Measurements from ENCODE around the gene CEBPB.
"Not testable (repeated sequence)": the region's sequence is repeated elsewhere in the genome, so short reads cannot be mapped to it uniquely, and the experiment has no call there.

The CEBPB gene
- 18.4 to 85.9 (median 38.2) reads per million in 4 experiments for total RNA-seq

DNA sequence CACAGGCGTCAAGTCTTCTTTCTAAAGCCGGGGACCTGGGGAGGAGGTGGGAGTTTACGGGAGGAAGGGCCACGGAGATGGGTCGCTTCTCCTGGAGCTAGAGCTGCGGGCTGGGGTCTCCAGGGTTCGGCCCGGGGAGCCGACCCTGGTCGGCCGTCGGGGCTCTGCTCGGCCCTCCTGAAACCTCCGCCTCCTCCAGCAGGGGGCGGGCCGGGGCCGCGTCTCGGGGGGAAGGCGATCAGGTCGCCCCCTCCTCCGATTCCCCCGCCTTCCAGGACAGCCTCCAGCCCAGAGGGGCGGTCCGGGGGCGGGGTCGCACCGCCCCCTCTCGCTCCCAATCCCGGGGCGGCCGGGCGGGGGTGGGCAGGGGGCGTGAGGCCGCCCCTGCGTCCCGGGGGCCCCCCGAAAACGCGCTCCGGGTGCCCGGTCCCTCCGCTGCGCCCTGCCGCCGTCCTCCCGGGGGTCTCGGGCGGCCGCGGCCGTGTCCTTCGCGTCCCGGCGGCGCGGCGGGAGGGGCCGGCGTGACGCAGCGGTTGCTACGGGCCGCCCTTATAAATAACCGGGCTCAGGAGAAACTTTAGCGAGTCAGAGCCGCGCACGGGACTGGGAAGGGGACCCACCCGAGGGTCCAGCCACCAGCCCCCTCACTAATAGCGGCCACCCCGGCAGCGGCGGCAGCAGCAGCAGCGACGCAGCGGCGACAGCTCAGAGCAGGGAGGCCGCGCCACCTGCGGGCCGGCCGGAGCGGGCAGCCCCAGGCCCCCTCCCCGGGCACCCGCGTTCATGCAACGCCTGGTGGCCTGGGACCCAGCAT, at the start of gene CEBPB:
Gene CEBPB (plus strand): TSS at position 580 of the 814 bp plus-strand sequence. CDS start 204 bp downstream, at position 784.
- peak; percentile 79 for DNase-seq

DNA sequence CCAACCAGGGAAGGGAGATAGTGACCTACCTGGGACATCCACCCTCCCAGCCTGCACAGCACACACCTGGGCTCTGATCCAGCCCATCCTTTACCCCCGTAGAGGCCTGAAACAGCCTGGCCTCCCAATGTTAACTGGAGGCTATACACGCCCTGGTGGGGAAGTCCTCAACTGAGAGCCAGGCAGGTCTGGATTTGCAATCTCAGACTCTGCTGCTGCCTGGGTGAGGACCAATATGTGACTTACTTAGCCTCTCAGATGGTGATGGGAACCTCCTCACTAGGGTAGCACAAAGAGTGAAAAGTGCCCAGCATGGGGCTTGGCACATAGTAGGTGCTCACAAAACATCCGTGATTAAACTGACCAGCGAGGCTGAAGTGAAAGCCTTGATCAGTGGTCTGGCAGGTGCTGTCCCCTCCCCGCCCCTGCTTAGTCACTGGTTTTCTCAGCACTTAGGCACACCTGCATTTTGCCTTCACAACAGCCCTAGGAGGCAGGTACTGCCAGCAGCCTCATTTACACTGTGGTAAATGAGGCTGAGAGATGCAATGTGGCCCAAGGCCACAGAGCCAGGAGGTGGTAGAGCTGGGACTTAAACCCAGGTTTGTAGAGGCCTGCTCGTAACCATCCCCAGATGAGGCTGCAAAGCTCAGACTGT, 49.5 kb upstream of the CEBPB start:
- no peak for DNase-seq

DNA sequence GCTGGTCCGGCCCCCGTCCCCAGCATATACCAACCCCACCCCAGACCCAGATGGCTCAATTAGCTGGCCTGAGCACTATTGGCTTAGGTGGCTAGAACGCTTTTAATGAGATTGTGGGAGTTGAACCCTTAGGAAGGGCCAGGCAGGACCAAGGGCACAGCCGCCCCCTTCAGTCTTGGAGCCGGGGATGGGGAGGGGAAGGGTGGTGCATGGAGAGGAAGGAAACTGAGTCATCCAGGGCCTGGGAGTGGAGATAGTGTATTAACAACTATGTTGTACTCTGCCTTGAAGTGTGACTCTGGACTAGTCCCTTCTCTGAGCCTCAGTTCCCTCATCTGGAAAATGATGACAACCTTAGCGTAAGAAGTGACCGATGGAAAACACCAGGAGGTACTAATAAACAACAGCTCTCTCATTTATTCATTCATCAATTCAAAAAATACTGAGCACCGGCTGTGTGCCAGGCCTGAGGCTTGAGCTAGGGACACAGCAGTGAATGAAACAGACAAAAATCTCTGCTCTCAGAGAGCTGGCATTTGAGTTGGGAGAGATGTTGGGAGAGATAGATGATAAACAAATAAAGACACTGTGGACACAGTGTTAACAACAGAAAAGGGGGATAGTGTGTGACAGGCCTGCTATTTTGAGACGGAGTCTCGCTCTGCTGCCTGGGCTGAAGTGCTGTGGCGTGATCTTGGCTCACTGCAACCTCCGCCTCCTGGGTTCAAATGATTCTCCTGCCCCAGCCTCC, 48.6 kb upstream of the CEBPB start:
- no peak for DNase-seq

DNA sequence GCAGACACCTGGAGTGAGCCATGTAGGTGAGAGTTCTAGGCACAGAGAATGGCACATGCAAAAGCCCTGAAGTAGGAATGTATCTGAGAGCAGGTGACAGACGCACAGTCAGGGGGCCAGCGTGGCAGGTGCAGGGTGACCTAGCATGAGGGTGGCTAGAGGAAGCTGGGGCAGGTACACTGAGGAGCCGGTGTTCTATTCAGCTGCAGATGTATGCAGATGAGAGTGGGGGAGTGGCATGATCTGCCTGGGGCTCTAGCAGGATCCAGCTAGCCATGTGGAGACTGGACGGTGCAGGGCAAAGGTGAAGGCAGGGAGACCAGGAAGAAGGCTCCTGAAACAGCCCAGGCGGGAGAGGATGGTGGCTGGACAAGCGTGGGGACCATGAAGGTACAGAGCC, 47.8 kb upstream of the CEBPB start:
- no peak for DNase-seq

DNA sequence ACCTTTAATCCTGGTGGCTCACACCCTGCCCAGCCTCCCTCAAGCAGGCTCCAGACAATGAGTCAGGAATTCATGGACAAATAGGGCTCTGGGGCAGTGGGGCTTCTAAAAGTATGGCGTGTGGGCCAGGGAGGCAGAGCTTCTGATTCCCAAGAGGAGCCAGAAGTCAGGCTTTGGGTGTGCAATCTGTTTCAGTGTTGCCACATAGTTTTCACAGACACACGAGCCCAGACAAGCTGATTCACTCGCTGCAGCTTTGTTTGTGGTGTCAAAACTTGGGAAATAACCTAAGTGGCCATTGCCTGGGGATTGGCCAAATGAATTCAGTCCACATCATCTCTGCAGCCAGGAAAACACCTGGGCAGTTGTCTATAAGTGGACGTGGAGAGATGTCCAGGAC, 46.3 kb upstream of the CEBPB start:
- no peak for DNase-seq

DNA sequence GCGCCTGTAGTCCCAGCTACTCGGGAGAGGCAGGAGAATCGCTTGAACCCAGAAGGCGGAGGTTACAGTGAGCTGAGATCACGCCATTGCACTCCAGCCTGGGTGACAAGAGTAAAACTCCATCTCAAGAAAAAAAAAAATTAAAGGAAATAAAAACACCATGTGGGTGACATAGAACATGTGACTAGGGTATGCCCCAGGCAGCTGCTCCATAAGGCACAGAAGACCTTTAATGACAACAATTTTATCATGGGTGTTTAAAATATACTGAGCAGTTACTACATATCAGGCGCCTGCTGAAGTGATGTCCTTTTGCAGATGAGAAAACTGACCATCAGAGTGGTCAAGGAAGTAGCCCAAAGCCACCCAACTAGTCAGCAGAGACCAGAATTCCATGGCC, 45.1 kb upstream of the CEBPB start:
- DNase-seq: no peak

DNA sequence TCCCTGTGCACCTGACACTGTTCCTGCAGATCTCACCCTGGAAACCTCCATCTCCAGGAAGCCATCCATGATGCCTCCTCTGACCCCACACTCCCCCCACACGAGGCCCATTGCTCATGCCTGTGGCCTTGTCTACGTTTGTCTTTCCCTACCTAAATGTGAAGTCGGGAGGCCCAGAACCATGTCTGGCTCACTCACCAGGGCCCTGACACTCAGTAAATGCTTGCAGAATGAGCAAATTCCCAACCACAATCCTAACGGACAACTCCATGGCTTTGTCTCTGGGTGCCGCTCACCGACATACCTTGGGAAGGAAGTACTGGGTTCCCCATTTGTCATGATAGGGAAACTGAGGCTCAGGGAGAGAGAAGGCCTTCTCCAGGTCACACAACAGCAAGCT, 44.4 kb upstream of the CEBPB start:
- DNase-seq: no peak

DNA sequence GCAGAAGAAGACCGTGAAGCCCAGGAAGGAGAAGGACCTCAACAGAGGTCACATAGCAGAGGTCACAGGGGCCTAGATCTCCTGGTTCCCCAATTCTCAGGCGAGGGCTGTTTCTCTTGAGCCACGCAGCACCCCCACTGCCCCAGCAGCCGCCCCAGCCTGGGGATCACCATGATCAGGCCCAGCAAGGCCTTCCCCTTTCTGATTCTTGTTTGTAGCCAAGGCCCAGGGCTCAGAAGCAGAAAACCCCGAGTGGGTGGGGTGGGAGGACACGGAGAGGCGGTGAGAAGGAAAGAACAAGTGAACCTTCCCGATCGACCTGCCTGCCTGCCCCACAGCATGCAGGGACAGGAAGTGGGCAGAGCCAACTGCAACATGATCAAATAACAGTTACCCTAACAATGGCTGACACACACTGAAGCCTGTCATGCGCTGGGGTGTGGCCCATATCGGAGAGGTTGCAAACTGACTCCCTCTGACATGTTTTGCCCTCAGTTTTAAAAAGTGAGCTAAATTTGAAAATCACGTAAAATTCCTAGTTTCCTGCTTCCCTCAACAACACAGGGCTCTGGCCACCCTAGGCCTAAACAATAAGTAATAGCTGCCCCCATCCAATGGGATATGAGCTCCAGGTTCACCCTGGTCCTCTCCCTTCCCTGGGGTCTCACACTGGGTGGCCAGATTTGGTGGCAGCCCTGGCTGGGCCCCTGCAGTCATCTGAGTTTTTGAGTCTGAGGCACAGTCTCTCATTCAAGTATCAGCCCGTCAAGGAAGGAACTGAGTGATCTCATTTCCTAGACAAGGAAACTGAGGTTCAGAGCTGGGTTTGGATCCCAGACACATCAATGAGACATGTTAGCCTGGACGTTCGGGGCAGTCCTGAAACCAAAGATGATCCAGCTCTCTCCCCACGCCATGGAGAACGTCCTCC, 43.6 kb upstream of the CEBPB start:
- peak; percentile 58 for DNase-seq

DNA sequence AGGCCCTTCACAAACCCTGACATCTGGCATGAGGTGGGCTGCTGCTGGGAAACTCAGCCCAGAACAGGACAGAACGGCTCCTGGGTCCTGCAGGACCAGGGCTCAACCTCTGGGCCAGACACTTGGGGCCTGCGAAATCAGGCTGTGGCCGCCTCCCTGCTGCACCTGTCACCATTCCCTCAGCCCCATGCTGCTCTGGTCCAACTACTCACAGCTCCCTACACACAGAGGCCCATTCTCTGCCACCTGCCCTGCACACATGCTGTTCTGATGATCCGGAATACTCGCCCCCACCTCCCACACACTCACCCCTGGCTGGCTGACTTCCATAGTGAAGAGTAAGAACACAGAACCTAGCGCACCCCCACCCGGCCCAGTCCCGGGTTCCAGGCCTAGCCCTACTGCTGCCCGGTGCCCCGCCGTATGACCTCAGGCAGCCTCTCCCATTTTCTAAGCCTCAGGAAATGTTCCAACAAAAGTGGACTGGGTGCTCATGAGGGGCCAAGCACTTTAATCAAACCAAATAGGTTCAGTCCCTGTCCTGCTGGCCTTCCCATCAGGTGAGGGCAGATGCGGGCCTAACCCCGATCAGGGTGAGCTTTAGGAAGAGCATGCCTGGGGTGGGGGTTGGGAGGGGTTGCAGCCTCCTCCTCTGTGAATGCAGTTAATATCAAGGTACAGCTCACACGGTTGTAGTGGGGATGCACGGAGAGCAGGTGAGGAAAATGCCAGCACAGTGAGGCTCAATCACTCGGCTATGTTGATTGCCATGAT, 41.0 kb upstream of the CEBPB start:
- no peak for DNase-seq

DNA sequence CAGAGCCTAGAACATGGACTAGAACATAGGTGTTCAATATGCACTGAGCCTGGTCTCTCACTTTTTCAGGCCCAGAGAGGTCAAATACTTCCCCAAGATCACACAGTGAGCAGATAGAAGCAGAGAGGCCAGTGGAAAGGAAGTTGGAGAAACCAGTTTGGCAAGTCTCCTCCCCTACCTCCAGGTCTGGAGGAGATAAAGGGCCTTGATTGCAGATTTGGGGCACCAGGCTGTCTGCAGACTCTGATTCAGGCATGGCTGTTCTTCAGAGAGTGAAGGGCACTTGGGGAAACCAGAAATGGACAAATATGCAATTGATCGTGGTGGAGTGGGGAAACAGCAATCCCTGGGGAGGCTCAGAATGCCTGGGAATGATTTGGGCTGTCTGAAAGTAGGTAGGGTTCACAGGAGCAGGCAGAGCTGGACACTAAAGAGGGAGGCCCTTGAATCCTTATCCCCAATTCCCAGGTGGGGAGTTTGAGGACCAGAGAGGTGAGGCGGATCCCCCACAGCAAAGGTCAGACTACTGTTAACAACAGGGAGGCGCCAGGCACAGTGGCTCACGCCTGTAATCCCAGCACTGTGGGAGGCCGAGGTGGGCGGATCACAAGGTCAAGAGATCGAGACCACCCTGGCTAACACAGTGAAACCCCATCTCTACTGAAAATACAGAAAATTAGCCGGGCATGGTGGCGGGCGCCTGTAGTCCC, 39.4 kb upstream of the CEBPB start:
- DNase-seq: no peak

DNA sequence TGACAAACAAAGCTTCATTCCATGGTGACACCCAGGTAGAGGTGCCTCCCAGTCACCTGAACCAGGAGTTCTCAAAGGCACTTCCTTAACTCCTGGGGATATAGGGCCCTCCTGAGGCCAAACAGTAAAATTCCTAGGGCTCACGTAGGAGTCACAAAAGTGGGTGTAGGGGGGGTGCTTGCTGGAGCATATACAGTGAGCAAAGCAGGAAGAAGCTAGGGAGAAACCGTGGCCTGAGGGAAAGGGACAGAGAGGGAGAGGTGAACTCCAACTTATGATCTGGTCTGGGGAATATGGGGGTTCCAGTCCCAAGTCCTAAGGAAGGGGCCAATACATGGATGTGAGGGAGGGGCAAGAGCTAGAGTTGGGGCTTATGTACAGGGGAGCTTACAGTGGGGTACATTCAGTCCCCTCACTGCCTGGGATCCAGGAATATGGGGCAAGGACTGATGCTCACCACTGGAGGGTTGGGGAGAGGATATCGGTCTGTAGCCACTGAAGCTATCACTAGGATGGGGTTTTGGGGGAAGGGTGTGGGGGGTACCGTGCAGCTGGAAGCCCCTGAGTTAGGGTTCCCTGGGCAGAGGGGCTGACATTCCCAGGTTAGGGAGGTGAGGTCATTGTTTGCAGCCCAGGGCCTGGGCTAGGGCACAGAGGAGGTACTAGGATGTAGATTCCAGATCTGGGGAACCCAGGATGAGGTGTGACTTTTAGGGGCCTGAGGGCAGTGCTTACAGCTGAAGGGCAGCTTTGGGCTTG, 38.1 kb upstream of the CEBPB start:
- no peak for DNase-seq

DNA sequence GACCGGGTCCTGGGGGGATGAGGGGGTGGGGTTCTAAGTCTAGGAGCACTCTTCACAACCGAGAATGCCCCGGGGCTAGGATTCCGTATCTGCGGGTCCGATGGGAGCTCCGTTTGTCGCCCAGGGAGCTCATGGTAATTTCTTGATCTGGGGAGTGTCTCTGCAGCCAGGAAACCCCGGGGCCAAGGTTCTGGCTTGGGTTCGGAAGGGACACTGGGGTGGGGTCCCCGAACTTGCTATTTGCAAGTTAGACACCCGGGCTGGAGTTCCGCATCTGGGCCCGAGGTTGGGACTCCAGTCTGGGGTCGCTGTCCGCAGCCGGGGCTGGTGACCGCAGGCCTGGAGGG, 37.5 kb upstream of the CEBPB start:
- DNase-seq: no peak

DNA sequence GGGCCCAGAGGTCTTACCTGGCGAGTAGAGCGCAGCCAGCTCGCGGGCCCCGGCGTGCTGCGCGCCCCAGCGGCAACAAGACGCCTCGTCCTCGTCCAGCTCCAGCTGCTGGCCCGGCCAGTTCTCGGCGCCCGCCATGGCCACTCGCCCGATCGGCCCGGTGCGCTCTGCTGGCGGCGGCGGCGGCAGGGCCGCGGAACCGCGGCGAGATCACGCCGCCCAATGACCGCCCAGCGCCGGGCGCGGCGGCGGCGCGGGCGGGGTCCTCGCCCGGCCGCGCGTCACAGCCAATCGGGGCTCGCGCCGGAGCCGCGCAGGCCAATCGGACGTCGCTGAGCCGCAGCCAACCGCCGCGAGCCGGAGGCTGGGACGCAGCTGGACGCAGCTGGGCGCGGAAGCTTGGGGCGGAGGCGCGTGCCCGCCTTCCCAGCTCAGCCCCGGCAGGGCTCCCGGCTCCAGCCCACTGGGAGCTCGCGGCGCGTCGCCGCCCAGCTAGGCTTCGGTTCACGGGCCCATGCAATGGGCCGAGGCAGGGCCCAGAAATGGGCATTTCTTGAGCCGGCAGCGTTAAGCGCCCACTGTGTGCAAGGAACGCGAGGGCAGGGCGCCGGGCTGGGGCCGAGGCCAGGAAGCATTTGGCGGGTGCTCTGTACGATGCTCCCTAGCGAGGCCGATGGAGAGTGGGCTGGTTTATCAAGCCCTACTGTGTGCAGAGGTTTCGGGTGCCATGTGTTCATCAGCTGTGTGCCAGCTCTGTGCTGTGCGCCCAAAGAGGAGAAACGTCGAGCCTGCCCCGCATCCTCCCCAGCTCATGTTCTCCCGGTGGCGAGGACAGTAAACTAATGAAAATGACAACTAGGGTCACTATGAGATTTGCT, 36.9 kb upstream of the CEBPB start, which contains the start of gene PEDS1:
Gene PEDS1 (minus strand): TSS at position 224 of the 878 bp plus-strand sequence. CDS start 86 bp downstream, at position 138.
- DNase-seq: peak; percentile 64

DNA sequence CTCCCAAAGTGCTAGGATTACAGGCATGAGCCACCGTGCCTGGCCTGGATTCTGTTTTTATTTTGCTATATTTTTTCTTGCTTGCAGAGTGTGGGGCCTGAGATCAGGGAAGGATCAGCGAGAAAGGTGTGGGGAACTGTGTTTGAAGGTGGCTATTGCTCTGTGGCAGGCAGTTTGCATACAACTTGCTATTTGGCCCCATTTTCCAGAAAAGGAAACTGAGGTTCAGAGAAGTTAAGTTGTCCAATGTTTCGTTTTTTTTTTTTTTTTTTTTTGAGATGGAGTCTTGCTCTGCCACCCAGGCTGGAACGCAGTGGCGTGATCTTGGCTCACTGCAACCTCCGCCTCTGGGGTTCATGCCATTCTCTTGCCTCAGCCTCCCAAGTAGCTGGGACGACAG, 29.1 kb upstream of the CEBPB start:
- not testable (repeated sequence) for DNase-seq

DNA sequence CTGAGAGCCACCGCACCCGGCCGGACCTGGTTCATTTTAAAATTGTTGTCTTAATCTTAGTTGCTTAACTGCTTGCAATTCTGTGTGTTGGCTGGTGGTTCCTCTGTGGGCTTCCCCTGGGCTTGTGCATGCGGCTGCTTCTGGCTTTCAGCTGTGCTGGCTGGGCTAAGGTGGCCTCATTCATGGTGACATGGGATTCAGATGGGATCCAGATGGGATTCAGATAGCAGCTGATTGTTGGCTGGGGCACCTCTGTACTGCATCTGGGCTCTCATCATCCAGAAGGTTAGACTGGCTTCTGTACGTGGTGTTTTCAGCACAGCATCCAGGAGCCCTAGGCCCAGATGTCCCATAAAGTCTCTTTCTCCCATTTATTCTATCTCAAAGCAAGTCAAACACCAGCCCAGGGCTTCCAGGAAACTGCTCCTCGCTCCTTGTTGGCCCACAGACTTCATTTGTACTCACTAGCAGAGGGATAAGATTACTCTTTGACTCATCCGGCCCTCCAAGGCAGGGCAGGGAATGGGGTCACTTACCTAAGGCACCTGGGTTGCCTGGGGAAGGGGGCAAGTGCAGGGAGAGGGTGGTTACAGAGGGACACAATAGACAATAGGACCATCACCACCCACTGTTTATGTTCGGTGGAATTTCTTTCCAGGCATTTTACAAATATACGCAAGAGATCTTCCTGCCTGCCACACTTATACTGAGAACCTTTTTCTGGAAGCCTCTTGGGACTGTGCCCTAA, 26.9 kb upstream of the CEBPB start:
- no peak for DNase-seq

DNA sequence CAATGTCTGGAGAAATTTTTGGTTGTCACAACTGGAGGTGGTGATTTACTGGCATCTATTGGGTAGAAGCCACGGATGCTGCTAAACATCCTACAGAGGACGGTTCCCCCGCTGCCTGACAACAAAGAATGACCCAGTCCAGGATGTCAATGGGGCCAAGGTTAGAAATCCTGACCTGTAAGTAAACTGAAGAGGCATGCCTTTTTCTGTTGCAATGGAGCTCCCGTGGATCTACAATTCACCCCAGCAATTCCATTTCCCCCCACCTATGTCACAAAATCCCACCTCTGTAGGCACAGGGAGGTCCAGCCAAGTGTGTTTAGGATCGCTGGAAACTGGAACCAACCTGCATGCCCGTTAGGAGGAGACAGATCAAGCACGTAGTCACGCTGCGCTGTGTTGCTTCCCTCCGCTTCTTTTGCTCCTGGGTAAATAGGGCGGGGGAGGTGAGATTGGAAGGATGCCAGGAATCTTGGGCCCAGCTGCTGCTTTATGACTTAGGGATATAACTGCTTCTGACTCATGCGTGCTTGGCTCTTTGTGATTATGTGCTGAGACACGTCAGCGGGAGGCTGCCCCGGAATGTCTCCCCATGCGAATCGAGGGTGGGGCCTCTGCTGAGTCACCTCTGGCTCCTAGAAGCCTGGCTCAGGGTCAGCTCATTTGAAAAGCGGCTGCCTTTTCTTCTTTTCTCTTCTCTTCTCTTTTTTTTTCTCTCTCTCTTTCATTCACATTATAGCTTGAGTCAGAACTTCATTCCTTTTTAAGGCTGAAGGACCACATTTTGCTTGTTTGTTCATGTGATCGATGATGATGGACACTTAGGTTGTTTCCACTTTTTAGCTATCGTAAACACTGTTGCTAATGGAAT, 24.7 kb upstream of the CEBPB start:
- peak; percentile 18 for DNase-seq

DNA sequence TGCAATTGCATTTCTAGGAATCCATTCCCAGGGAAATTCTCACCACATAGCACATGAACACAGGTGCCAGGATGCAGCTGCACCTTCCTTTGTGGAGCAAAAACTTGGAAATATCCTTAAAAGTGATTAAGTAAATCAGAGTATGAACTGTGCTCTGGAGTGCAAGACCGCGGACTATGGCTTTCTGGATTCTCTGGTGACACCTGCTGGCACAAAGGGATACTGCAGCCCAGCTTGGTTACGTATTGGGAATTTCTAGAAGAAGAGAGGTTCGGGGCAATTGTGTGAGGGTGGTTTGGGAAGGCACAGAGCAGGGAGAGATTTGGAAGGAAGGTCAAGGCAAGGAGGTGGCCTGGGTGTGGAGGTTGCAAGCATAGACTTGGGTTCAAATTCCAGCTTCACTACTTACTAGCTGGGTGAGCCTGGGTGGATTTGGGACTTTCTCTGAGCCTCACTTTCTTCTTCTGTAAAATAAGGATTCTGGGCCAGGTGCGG, 21.3 kb upstream of the CEBPB start:
- DNase-seq: peak; percentile 75

Data from effector CD8-positive, alpha-beta T cell (primary cell).